ENCODE results near the gene PEAK3. TPM values are rescaled to one million over a fixed set of nuclear protein-coding genes. Genes with fewer than 3 reads are reported as not detected.

The PEAK3 gene
- total and polyA plus RNA-seq, 9 of the 15 experiments (the other 6 are each of a cell fraction or from before 2014, with no cell fraction given), result 0.07 to 0.40 TPM; not detected in 7

DNA sequence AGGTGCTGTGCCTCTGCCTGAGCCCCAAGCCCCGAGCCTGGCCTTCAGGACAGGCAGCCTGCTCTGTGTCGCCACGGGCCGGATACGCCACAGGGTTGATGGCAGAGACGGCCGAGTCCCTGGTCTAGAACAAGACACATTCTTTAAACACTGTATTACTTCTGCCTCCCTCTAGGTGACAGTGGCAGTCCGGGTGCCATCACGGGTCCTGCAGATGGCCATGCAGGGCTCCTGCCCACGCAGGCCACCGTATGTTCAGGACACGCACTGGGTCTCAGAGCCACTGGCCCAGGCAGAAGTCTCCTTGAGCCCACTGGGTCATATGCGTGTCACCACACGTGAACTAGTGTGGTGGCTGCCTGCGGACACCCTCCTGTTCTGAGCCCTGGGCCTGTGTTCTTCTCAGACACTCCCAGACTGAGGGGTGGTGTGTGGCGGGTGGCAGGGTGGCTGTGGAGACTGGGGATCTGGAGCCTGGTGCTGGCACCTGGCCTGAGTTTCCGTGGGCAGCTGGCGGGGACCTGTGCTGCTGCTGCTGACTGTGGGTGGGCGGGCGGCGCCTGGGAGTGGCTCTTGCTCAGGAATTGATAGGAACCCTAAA, 50.3 kb downstream of the PEAK3 start (continued):
- TF ChIP-seq POLR3G (IDR thresholded peaks at IDR 0.05; ENCODE audit: extremely low read depth, insufficient read length, insufficient replicate concordance), result no peak
- TF ChIP-seq, protein P1, sequence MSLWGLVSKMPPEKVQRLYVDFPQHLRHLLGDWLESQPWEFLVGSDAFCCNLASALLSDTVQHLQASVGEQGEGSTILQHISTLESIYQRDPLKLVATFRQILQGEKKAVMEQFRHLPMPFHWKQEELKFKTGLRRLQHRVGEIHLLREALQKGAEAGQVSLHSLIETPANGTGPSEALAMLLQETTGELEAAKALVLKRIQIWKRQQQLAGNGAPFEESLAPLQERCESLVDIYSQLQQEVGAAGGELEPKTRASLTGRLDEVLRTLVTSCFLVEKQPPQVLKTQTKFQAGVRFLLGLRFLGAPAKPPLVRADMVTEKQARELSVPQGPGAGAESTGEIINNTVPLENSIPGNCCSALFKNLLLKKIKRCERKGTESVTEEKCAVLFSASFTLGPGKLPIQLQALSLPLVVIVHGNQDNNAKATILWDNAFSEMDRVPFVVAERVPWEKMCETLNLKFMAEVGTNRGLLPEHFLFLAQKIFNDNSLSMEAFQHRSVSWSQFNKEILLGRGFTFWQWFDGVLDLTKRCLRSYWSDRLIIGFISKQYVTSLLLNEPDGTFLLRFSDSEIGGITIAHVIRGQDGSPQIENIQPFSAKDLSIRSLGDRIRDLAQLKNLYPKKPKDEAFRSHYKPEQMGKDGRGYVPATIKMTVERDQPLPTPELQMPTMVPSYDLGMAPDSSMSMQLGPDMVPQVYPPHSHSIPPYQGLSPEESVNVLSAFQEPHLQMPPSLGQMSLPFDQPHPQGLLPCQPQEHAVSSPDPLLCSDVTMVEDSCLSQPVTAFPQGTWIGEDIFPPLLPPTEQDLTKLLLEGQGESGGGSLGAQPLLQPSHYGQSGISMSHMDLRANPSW (CRISPR knock-in tag; IDR thresholded peaks at IDR 0.05), result no peak
- TF ChIP-seq ZNF780A (CRISPR knock-in tag; IDR thresholded peaks at IDR 0.05), result no peak
- TF ChIP-seq CEBPB (tag; IDR thresholded peaks at IDR 0.05), result no peak
- TF ChIP-seq CBX5 (IDR thresholded peaks at IDR 0.05; ENCODE audit: borderline replicate concordance, low read depth), result no peak
- TF ChIP-seq KLF13 (tag; IDR thresholded peaks at IDR 0.05; ENCODE audit: borderline replicate concordance, low read depth), result no peak
